Chondrocyte (in vitro differentiated cells): Measurements from ENCODE around the gene ZIC5. TPM values are rescaled to one million over a fixed set of nuclear protein-coding genes. Genes with fewer than 3 reads are reported as not detected.

Source experiments
- DNase-seq: peaks from one replicate; pipeline ENCODE4 v3.0.0; 2021; ENCODE audit warnings: mixed read lengths, low spot score
- H3K27ac Mint-ChIP-seq: one replicate; pipeline ENCODE4 v1.8.0; 2021; ENCODE audit warnings: mild to moderate bottlenecking, moderate library complexity, mixed read lengths; ENCODE audit not compliant: unreplicated experiment
- H3K27me3 Mint-ChIP-seq: 2 replicates; pipeline ENCODE4 v1.8.0; 2021; ENCODE audit warnings: low read depth, mixed read lengths
- H3K36me3 Mint-ChIP-seq: 2 replicates; pipeline ENCODE4 v1.8.0; 2021; ENCODE audit warnings: low read depth, mixed read lengths
- H3K4me1 Mint-ChIP-seq: 2 replicates; pipeline ENCODE4 v1.8.0; 2021; ENCODE audit warnings: low read depth, mild to moderate bottlenecking, mixed read lengths
- H3K4me3 Mint-ChIP-seq: one replicate; pipeline ENCODE4 v1.8.0; 2021; ENCODE audit warnings: mild to moderate bottlenecking, moderate library complexity, mixed read lengths; ENCODE audit not compliant: unreplicated experiment
- H3K9me3 Mint-ChIP-seq: 2 replicates; pipeline ENCODE4 v1.8.0; 2021; ENCODE audit warnings: low read depth, mixed read lengths
- CTCF ChIP-seq: fragments of 200-600 bp; sonication (generic); IDR thresholded peaks from 2 replicates; pipeline ENCODE4 v1.5.0; 2021; ENCODE audit warnings: antibody characterized with exemption, mild to moderate bottlenecking, moderate library complexity
- total RNA-seq: library from RNA; stranded (reverse); gene quantifications from 3 replicates; pipeline ENCODE4 v1.2.1, GENCODE V29; 2021

Gene ZIC5
- total RNA-seq, 1 donor from 2014 or later, result 3.1 TPM

- Mint-ChIP-seq H3K9me3 (no peaks in the 10 kb centered on the region), H3K36me3 (peaks cover 19% of the 10 kb centered on the region), H3K4me1 (peaks cover 36% of the 10 kb centered on the region), H3K4me3 (peak overlapping the region; percentile 95), H3K27me3 (no peaks in the 10 kb centered on the region), H3K27ac (peak overlapping the region; percentile 99)
- no peak for DNase-seq
- no peak for TF ChIP-seq CTCF
Measured at GRCh38 chr13:99983499-99984401, 12.2 kb upstream of the ZIC5 start.

GRCh38 chr13:99982731-99983498 lies 11.3 kb upstream of the ZIC5 start:
- Mint-ChIP-seq H3K27me3 (no peaks in the 10 kb centered on the region), H3K36me3 (peaks cover 19% of the 10 kb centered on the region), H3K9me3 (no peaks in the 10 kb centered on the region), H3K4me3 (peak overlapping the region; percentile 95), H3K27ac (peak overlapping the region; percentile 99), H3K4me1 (peaks cover 36% of the 10 kb centered on the region)
- TF ChIP-seq CTCF, result no peak
- no peak for DNase-seq

- H3K27ac Mint-ChIP-seq, result peak overlapping the region; percentile 99
Measured at GRCh38 chr13:99982036-99982730, 10.6 kb upstream of the ZIC5 start.

GRCh38 chr13:99981735-99982035 lies 10.1 kb upstream of the ZIC5 start, which contains the start of gene ZIC2:
ZIC2 (plus strand) TSS chr13:99981784; CDS start chr13:99982065, 281 bp downstream.
- H3K36me3 Mint-ChIP-seq, result peaks cover 19% of the 10 kb centered on the region
- no peaks in the 10 kb centered on the region for H3K27me3 Mint-ChIP-seq
- H3K9me3 Mint-ChIP-seq, result no peaks in the 10 kb centered on the region

More at GRCh38 chr13:99982036-99982730, 10.6 kb upstream of the ZIC5 start:
- H3K4me1 Mint-ChIP-seq, result peaks cover 36% of the 10 kb centered on the region
- no peaks in the 10 kb centered on the region for H3K9me3 Mint-ChIP-seq
- no peaks in the 10 kb centered on the region for H3K27me3 Mint-ChIP-seq
- peak; percentile 30 for TF ChIP-seq CTCF
- DNase-seq, result no peak
- peak overlapping the region; percentile 95 for H3K4me3 Mint-ChIP-seq
- H3K36me3 Mint-ChIP-seq, result peaks cover 19% of the 10 kb centered on the region

More at GRCh38 chr13:99981735-99982035, 10.1 kb upstream of the ZIC5 start, which contains the start of gene ZIC2:
- no peak for TF ChIP-seq CTCF
- no peak for DNase-seq
- Mint-ChIP-seq H3K4me3 (peak within 1 kb of the TSS; percentile 95), H3K4me1 (peaks cover 36% of the 10 kb centered on the region), H3K27ac (peak within 1 kb of the TSS; percentile 99)
